Esophagus muscularis mucosa (tissue), 3 donors: ENCODE measurements around the gene DNAH14.
"Not testable (repeated sequence)": the region's sequence is repeated elsewhere in the genome, so short reads cannot be mapped to it uniquely, and the experiment has no call there.

Source experiments
- CTCF ChIP-seq, 3 experiments: fragments of 200-600 bp in 2 of 3; fragments of 450-650 bp in 1 of 3; sonication (generic) in 2 of 3; IDR thresholded peaks; one replicate each; pipeline ENCODE4 v1.5.1; 2017 to 2019; ENCODE audit warnings: antibody characterized with exemption in 3 of 3, mild to moderate bottlenecking in 2 of 3, moderate library complexity in 1 of 3
- POLR2A ChIP-seq: fragments of 450-650 bp; IDR thresholded peaks from one replicate; pipeline ENCODE4 v1.6.1; 2017; ENCODE audit warnings: antibody characterized with exemption, moderate library complexity, mild to moderate bottlenecking, low read depth

GRCh38 chr1:225006352-225006751 is 76.9 kb downstream of the DNAH14 start:
- TF ChIP-seq CTCF (IDR thresholded peaks at IDR 0.05); POLR2A: not testable (repeated sequence)
